HCT116 (cell line): ENCODE results near the gene ELAVL2. TPM values are rescaled to one million over a fixed set of nuclear protein-coding genes. Genes with fewer than 3 reads are reported as not detected.

Experiments used
- ATAC-seq: fragments of 200-7000 bp; cut with Tn5 transposase; 2 replicates; pipeline ENCODE4 v1.9.1; 2020; ENCODE audit warnings: mild to moderate bottlenecking, moderate library complexity
- BruUV-seq: library from RNA; stranded (reverse); fragments of 400-500 nt; replicated peaks from 2 replicates; lab custom pipeline; 2021; lab: Mats Ljungman, UMichigan
- CTCF ChIA-PET: fragments of 300-600 bp; sonication (Branson Sonifier 250); formaldehyde crosslinking; loops from one replicate; lab custom pipeline; 2021; ENCODE audit warnings: antibody characterized with exemption; lab: Charles Lee
- POLR2A ChIA-PET: fragments of 300-600, 350-600 bp; sonication (Branson Sonifier 250); formaldehyde crosslinking; loops from one replicate; lab custom pipeline; 2021; ENCODE audit warnings: antibody characterized with exemption; lab: Charles Lee
- RAD21 ChIA-PET, 2 experiments: fragments of 300-600 bp; sonication (Branson Sonifier 250); formaldehyde crosslinking; loops; one replicate each; lab custom pipeline; 2023; ENCODE audit warnings: low total read pairs in 2 of 2; ENCODE audit not compliant: uncharacterized antibody in 2 of 2, unreplicated experiment in 2 of 2, low non-redundant PET in 1 of 2; lab: Charles Lee
- DNase-seq: peaks from one replicate; pipeline ENCODE4 v3.0.0-alpha.2; 2010; ENCODE audit warnings: low read depth, low spot score
- H2AFZ ChIP-seq: fragments of 200-600 bp; shearing (Covaris generic), sonication (generic); 2 replicates; pipeline ENCODE4 v1.6.1; 2017; ENCODE audit warnings: low read depth, mixed run types, mixed read lengths, antibody characterized with exemption, low read length; ENCODE audit not compliant: poor library complexity, severe bottlenecking
- H3K27ac ChIP-seq: 2 replicates; pipeline ENCODE4 v1.5.1; 2012; ENCODE audit warnings: low read depth, low read length
- H3K27me3 ChIP-seq: fragments of 200-600 bp; sonication (generic); 2 replicates; pipeline ENCODE4 v1.6.1; 2016; ENCODE audit warnings: mixed run types, low read length, mixed read lengths; ENCODE audit not compliant: insufficient read depth
- H3K36me3 ChIP-seq, 2 experiments: fragments of 200-500 bp in 1 of 2; fragments of 200-600 bp in 1 of 2; sonication (Bioruptor generic) in 1 of 2; sonication (generic) in 1 of 2; 2 replicates each; pipeline versions ENCODE4 v1.5.1 to v1.6.1; 2014 to 2016; ENCODE audit warnings: low read length in 2 of 2, inconsistent platforms in 1 of 2, mixed read lengths in 1 of 2, mixed run types in 1 of 2; ENCODE audit not compliant: insufficient read depth in 2 of 2, control insufficient read depth in 1 of 2
- H3K4me1 ChIP-seq, 2 experiments: fragments of 200-600 bp in 1 of 2; sonication (generic) in 1 of 2; 2 replicates each; pipeline versions ENCODE4 v1.5.1 to v1.6.1; 2012 to 2017; ENCODE audit warnings: low read length in 2 of 2, inconsistent platforms in 1 of 2, mild to moderate bottlenecking in 1 of 2, mixed read lengths in 1 of 2, mixed run types in 1 of 2, moderate library complexity in 1 of 2; ENCODE audit not compliant: insufficient read depth in 2 of 2, control insufficient read depth in 1 of 2
- H3K4me2 ChIP-seq: fragments of 200-600 bp; sonication (generic); 2 replicates; pipeline ENCODE4 v1.6.1; 2017; ENCODE audit warnings: mixed run types, low read length, mixed read lengths
- H3K4me3 ChIP-seq, 2 experiments: fragments of 200-600 bp in 1 of 2; sonication (generic) in 1 of 2; replicated peaks in 1 of 2; 2 replicates each; pipeline ENCODE4 v1.5.1; 2011 to 2016; ENCODE audit warnings: low read length in 2 of 2, control low read depth in 1 of 2, low read depth in 1 of 2, mild to moderate bottlenecking in 1 of 2, mixed read lengths in 1 of 2, mixed run types in 1 of 2
- H3K79me2 ChIP-seq: fragments of 200-600 bp; sonication (generic); 2 replicates; pipeline ENCODE4 v1.6.1; 2017; ENCODE audit warnings: mild to moderate bottlenecking, mixed run types, low read length, moderate library complexity, mixed read lengths; ENCODE audit not compliant: insufficient read depth
- H3K9ac ChIP-seq: fragments of 200-600 bp; sonication (generic); 2 replicates; pipeline ENCODE4 v1.6.1; 2016; ENCODE audit warnings: low read length, mixed read lengths
- H3K9me2 ChIP-seq: fragments of 200-600 bp; sonication (generic), shearing (Covaris generic); 2 replicates; pipeline ENCODE4 v1.6.1; 2017; ENCODE audit warnings: mixed run types, mild to moderate bottlenecking, moderate library complexity; ENCODE audit not compliant: insufficient read depth
- H3K9me3 ChIP-seq, 2 experiments: fragments of 200-500 bp in 1 of 2; fragments of 200-600 bp in 1 of 2; sonication (Bioruptor generic) in 1 of 2; sonication (generic) in 1 of 2; 2 replicates each; pipeline ENCODE4 v1.6.1; 2014 to 2017; ENCODE audit warnings: low read length in 2 of 2, mixed read lengths in 2 of 2, inconsistent platforms in 1 of 2, low read depth in 1 of 2, mild to moderate bottlenecking in 1 of 2, mixed run types in 1 of 2, moderate library complexity in 1 of 2; ENCODE audit not compliant: control insufficient read depth in 1 of 2, insufficient read depth in 1 of 2
- H4K20me1 ChIP-seq: fragments of 200-600 bp; sonication (generic), shearing (Covaris generic); 2 replicates; pipeline ENCODE4 v1.6.1; 2017; ENCODE audit warnings: mixed run types, mild to moderate bottlenecking, moderate library complexity; ENCODE audit not compliant: insufficient read depth
- CBX3 ChIP-seq: IDR thresholded peaks from 2 replicates; pipeline ENCODE4 v1.6.1; 2012; ENCODE audit warnings: low read depth
- CTCF ChIP-seq, 3 experiments: fragments of 200-600 bp in 1 of 3; sonication (generic) in 1 of 3; IDR thresholded peaks in 2 of 3; conservative IDR thresholded peaks in 1 of 3; 2 replicates each; pipeline ENCODE4 v1.5.1; 2012 to 2017; ENCODE audit warnings: low read depth in 2 of 3, low read length in 2 of 3, antibody characterized with exemption in 1 of 3, borderline replicate concordance in 1 of 3, control low read depth in 1 of 3, mild to moderate bottlenecking in 1 of 3, mixed read lengths in 1 of 3, mixed run types in 1 of 3, moderate library complexity in 1 of 3; ENCODE audit not compliant: insufficient read depth in 1 of 3
- ELF1 ChIP-seq: IDR thresholded peaks from 2 replicates; pipeline ENCODE4 v1.6.1; 2012; ENCODE audit warnings: low read depth, borderline replicate concordance
- EZH2 ChIP-seq: fragments of 200-600 bp; sonication (generic); IDR thresholded peaks from 2 replicates; pipeline ENCODE4 v1.6.1; 2017; ENCODE audit warnings: antibody characterized with exemption, mixed run types
- EZH2phosphoT487 ChIP-seq: fragments of 200-600 bp; IDR thresholded peaks from 2 replicates; pipeline ENCODE4 v1.6.1; 2018; ENCODE audit warnings: antibody characterized with exemption, borderline replicate concordance
- FOSL1 ChIP-seq: IDR thresholded peaks from 2 replicates; pipeline ENCODE4 v1.6.1; 2012; ENCODE audit warnings: low read depth
- POLR2A ChIP-seq: IDR thresholded peaks from 2 replicates; pipeline ENCODE4 v1.7.0; 2011; ENCODE audit warnings: borderline replicate concordance; ENCODE audit not compliant: insufficient read depth, insufficient read length; ENCODE audit errors: extremely low read depth
- RAD21 ChIP-seq: IDR thresholded peaks from 2 replicates; pipeline ENCODE4 v1.6.1; 2012; ENCODE audit warnings: low read depth, mild to moderate bottlenecking
- SP1 ChIP-seq: IDR thresholded peaks from 2 replicates; pipeline ENCODE4 v1.6.1; 2012; ENCODE audit warnings: low read depth
- SRF ChIP-seq: IDR thresholded peaks from 2 replicates; pipeline ENCODE4 v1.6.1; 2012; ENCODE audit warnings: low read depth
- TCF7L2 ChIP-seq: IDR thresholded peaks from 2 replicates; pipeline ENCODE4 v1.7.0; 2011; ENCODE audit warnings: borderline replicate concordance, inconsistent platforms; ENCODE audit not compliant: insufficient read depth, insufficient read length; ENCODE audit errors: extremely low read depth
- YY1 ChIP-seq: IDR thresholded peaks from 2 replicates; pipeline ENCODE4 v1.6.1; 2011; ENCODE audit warnings: low read length, low read depth, moderate library complexity, mild to moderate bottlenecking; ENCODE audit not compliant: insufficient replicate concordance; ENCODE audit errors: extremely low read depth
- ZFX ChIP-seq: fragments of 450-650 bp; IDR thresholded peaks from 2 replicates; pipeline ENCODE4 v1.6.1; 2017
- intact Hi-C: fragments of 100-400 bp; cut with micrococcal nuclease; formaldehyde crosslinking; loops from 2 replicates; pipeline ENCODE4 v1.10.0; 2022
- total RNA-seq: library from RNA; stranded (reverse); gene quantifications from one replicate; pipeline ENCODE4 v1.2.1, GENCODE V29; 2021; ENCODE audit not compliant: unreplicated experiment
- TF ChIP-seq, protein P1 (sequence below): IDR thresholded peaks from 2 replicates; pipeline ENCODE4 v1.6.1; 2012; ENCODE audit warnings: low read depth
- TF ChIP-seq, protein P2 (sequence below): IDR thresholded peaks from 2 replicates; pipeline ENCODE4 v1.6.1; 2012
- TF ChIP-seq, protein P3 (sequence below): IDR thresholded peaks from 2 replicates; pipeline ENCODE4 v1.6.1; 2012

The ELAVL2 gene
- total RNA-seq, 1 experiment from 2014 or later: not detected

GRCh38 chr9:23736293-23736692 lies 89.7 kb downstream of the ELAVL2 start (continued):
- no peak for TF ChIP-seq SRF
- TF ChIP-seq ZFX: no peak
- no peak for TF ChIP-seq YY1
- TF ChIP-seq, protein P1, sequence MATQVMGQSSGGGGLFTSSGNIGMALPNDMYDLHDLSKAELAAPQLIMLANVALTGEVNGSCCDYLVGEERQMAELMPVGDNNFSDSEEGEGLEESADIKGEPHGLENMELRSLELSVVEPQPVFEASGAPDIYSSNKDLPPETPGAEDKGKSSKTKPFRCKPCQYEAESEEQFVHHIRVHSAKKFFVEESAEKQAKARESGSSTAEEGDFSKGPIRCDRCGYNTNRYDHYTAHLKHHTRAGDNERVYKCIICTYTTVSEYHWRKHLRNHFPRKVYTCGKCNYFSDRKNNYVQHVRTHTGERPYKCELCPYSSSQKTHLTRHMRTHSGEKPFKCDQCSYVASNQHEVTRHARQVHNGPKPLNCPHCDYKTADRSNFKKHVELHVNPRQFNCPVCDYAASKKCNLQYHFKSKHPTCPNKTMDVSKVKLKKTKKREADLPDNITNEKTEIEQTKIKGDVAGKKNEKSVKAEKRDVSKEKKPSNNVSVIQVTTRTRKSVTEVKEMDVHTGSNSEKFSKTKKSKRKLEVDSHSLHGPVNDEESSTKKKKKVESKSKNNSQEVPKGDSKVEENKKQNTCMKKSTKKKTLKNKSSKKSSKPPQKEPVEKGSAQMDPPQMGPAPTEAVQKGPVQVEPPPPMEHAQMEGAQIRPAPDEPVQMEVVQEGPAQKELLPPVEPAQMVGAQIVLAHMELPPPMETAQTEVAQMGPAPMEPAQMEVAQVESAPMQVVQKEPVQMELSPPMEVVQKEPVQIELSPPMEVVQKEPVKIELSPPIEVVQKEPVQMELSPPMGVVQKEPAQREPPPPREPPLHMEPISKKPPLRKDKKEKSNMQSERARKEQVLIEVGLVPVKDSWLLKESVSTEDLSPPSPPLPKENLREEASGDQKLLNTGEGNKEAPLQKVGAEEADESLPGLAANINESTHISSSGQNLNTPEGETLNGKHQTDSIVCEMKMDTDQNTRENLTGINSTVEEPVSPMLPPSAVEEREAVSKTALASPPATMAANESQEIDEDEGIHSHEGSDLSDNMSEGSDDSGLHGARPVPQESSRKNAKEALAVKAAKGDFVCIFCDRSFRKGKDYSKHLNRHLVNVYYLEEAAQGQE: no peak

DNA sequence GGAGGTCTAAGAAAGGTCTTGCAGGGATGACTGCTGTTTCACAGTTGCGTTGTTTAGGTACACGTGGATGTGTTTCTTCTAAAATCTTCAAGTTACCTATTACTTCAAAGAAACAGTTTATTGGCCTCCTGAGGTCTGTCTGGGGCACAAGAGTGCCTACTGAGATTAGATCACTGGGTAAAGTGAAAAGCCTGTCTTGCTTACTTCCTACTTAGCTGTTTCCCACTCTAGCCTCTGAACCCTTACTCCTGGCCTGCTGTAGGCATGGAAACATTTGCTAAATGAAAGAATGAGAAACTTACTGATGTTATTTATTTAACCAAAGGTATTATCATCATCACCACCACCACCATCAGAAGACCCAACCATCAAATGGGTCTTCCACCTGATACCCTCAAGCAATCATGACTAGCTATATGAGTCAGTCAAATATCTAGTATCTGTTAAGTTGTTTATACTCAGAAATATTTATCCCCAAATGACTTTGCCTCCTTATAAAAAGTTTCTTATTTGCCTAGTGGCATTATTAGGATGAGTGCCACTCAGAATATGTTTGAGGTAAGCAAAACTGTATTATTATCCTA lies 92.5 kb downstream of the ELAVL2 start:
- Histone ChIP-seq H3K27me3 (no peaks in the 10 kb centered on the region), H3K9me3 (peaks cover 14 to 18% of the 10 kb centered on the region in 2 experiments; a peak in 2 of 4 replicates), H3K9ac (no peak overlapping the region), H3K4me2 (no peak overlapping the region), H3K9me2 (no peaks in the 10 kb centered on the region), H2AFZ (no peak overlapping the region), H4K20me1 (no peaks in the 10 kb centered on the region), H3K4me1 (no peaks in the 10 kb centered on the region), H3K79me2 (no peaks in the 10 kb centered on the region), H3K36me3 (no peaks in the 10 kb centered on the region), H3K4me3 (no peak overlapping the region), H3K27ac (no peak overlapping the region)
- ChIA-PET CTCF (no interaction called here), RAD21 (no interaction called here), POLR2A (no interaction called here)
- intact Hi-C loops: no loop called here
- no TSS peak for BruUV-seq
- ATAC-seq (no peak), DNase-seq (no peak)
- TF ChIP-seq FOSL1: no peak
- no peak for TF ChIP-seq SP1
- TF ChIP-seq, protein P2, sequence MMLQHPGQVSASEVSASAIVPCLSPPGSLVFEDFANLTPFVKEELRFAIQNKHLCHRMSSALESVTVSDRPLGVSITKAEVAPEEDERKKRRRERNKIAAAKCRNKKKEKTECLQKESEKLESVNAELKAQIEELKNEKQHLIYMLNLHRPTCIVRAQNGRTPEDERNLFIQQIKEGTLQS: no peak
- TF ChIP-seq CBX3: no peak
- no peak for TF ChIP-seq EZH2
- TF ChIP-seq, protein P3, sequence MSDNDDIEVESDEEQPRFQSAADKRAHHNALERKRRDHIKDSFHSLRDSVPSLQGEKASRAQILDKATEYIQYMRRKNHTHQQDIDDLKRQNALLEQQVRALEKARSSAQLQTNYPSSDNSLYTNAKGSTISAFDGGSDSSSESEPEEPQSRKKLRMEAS: no peak
- no peak for TF ChIP-seq ELF1
- TF ChIP-seq RAD21: no peak
- no peak for TF ChIP-seq TCF7L2
- TF ChIP-seq POLR2A: no peak
- no peak for TF ChIP-seq ZFX
- TF ChIP-seq CTCF (IDR thresholded peaks at IDR 0.05 in 2 of 3, conservative IDR thresholded peaks at IDR 0.05 in 1 of 3; ENCODE audit: borderline replicate concordance in 1 of 3, insufficient read depth in 1 of 3, low read depth in 2 of 3, low read length in 2 of 3): no peak
- no peak for TF ChIP-seq EZH2phosphoT487
- TF ChIP-seq, protein P1: no peak
